Dendritic cell treated with granulocyte-macrophage colony-stimulating factor and Interleukin-4, amounts not matched to agents 40 ng/mL and 50 ng/mL, for 4 days (primary cell): Measurements from ENCODE around the gene AKIRIN2.
"Not testable (repeated sequence)": the region's sequence is repeated elsewhere in the genome, so short reads cannot be mapped to it uniquely, and the experiment has no call there.

Experiments
- H3K27ac Mint-ChIP-seq: one replicate; pipeline ENCODE4 v1.8.0; 2022; ENCODE audit warnings: mild to moderate bottlenecking, mixed read lengths
- H3K27me3 Mint-ChIP-seq: one replicate; pipeline ENCODE4 v1.8.0; 2022; ENCODE audit warnings: mild to moderate bottlenecking, mixed read lengths
- H3K36me3 Mint-ChIP-seq: one replicate; pipeline ENCODE4 v1.8.0; 2022; ENCODE audit warnings: low read depth, mixed read lengths
- H3K4me1 Mint-ChIP-seq: one replicate; pipeline ENCODE4 v1.8.0; 2022; ENCODE audit warnings: low read depth, mixed read lengths
- H3K4me3 Mint-ChIP-seq: one replicate; pipeline ENCODE4 v1.8.0; 2022; ENCODE audit warnings: mild to moderate bottlenecking, moderate library complexity, mixed read lengths
- H3K9me3 Mint-ChIP-seq: one replicate; pipeline ENCODE4 v1.8.0; 2022; ENCODE audit warnings: mixed read lengths
- intact Hi-C: fragments of 100-400 bp; cut with micrococcal nuclease; formaldehyde crosslinking; loops from one replicate; pipeline ENCODE4 v1.15.0; 2022

Gene AKIRIN2

DNA sequence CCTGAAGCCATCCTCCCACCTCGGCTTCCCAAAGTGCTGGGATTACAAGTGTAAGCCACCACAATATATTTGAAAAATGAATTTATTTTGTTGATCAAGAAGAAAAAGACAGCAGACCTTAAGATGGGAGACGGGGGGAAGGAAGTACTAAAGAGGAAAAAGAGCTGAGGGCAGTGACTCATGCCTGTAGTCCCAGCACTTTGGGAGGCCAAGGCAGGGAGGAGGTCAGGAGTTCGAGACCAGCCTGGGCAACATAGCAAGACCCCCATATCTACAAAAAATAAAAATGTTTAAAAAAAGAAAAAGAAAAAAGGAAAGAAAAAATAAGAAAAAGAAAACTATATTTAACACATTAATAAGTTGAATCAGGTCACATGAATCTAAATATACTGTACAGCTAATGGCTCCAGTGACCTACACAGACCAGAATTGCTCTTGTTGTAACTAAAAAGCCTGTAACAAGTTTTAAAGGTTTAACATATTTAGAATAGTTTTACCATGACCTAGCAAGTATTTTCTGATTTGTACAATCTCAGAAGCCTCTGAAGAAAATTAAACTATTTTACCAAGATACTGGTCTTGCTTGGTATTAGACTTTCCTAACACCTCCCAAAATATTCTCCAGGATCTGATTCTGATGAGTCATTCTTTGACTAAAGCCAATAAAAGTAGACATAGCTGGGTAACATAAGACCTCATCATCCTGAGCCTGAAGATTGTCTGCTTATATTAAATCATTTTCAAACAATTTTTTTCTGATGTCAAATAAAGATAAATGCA, 4.3 kb upstream of the AKIRIN2 start:
- H3K27ac Mint-ChIP-seq, result no peak overlapping the region
- peaks cover 6% of the 10 kb centered on the region for H3K36me3 Mint-ChIP-seq
- H3K4me3 Mint-ChIP-seq, result no peak overlapping the region
- H3K9me3 Mint-ChIP-seq, result no peaks in the 10 kb centered on the region
- intact Hi-C loops, result no loop called here
- no peaks in the 10 kb centered on the region for H3K27me3 Mint-ChIP-seq
- peaks cover 15% of the 10 kb centered on the region for H3K4me1 Mint-ChIP-seq

GRCh38 chr6:87705070-87705691, 3.1 kb upstream of the AKIRIN2 start:
- intact Hi-C loops, result no loop called here
- no peak overlapping the region for H3K4me3 Mint-ChIP-seq
- no peaks in the 10 kb centered on the region for H3K9me3 Mint-ChIP-seq

GRCh38 chr6:87703039-87703438, 1.0 kb upstream of the AKIRIN2 start:
- not testable (repeated sequence) for H3K27me3 Mint-ChIP-seq, H3K9me3 Mint-ChIP-seq
- Mint-ChIP-seq H3K36me3 (peaks cover 30% of the 10 kb centered on the region), H3K4me1 (peaks cover 11% of the 10 kb centered on the region), H3K4me3 (peak overlapping the region; percentile 94), H3K27ac (peak overlapping the region; percentile 97)
- intact Hi-C loops, result loop anchor here (2.0 kb wide), 1 partner anchor 54 kb away; no protein-coding TSS in a partner anchor

More at GRCh38 chr6:87705070-87705691, 3.1 kb upstream of the AKIRIN2 start:
- peaks cover 17% of the 10 kb centered on the region for H3K36me3 Mint-ChIP-seq
- H3K4me1 Mint-ChIP-seq, result peaks cover 14% of the 10 kb centered on the region
- no peaks in the 10 kb centered on the region for H3K27me3 Mint-ChIP-seq
- no peak overlapping the region for H3K27ac Mint-ChIP-seq

DNA sequence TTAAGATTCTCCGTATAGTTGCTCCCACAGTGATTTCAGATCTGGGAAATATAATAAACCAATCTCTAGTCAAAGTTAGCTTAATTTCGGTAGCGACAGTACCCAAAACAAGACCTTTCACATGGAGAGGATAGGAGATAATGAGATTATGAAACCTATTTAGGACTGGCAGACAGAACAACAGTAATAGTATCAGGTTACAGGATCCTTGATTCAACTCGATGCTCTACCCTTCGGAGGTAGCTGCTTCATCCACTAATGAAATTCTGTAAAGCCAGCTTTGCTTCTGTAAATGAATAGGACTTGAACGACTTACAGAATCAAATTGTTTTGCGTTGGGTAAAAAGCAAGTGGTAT, 534 bp upstream of the AKIRIN2 start:
- H3K36me3 Mint-ChIP-seq, result peaks cover 33% of the 10 kb centered on the region
- H3K4me3 Mint-ChIP-seq, result peak overlapping the region; percentile 94
- intact Hi-C loops, result loop anchor here (1.0 to 2.0 kb wide), 3 partner anchors 17 to 54 kb away; no protein-coding TSS in a partner anchor
- H3K27ac Mint-ChIP-seq, result peak overlapping the region; percentile 97
- no peaks in the 10 kb centered on the region for H3K27me3 Mint-ChIP-seq
- H3K9me3 Mint-ChIP-seq, result no peaks in the 10 kb centered on the region
- peaks cover 15% of the 10 kb centered on the region for H3K4me1 Mint-ChIP-seq

GRCh38 chr6:87701344-87701675, 723 bp downstream of the AKIRIN2 start:
- peak overlapping the region; percentile 97 for H3K27ac Mint-ChIP-seq
- peaks cover 28% of the 10 kb centered on the region for H3K4me1 Mint-ChIP-seq
- intact Hi-C loops, result no loop called here
- H3K4me3 Mint-ChIP-seq, result peak overlapping the region; percentile 94
- H3K36me3 Mint-ChIP-seq, result peaks cover 43% of the 10 kb centered on the region
- no peaks in the 10 kb centered on the region for H3K9me3 Mint-ChIP-seq
- no peaks in the 10 kb centered on the region for H3K27me3 Mint-ChIP-seq

DNA sequence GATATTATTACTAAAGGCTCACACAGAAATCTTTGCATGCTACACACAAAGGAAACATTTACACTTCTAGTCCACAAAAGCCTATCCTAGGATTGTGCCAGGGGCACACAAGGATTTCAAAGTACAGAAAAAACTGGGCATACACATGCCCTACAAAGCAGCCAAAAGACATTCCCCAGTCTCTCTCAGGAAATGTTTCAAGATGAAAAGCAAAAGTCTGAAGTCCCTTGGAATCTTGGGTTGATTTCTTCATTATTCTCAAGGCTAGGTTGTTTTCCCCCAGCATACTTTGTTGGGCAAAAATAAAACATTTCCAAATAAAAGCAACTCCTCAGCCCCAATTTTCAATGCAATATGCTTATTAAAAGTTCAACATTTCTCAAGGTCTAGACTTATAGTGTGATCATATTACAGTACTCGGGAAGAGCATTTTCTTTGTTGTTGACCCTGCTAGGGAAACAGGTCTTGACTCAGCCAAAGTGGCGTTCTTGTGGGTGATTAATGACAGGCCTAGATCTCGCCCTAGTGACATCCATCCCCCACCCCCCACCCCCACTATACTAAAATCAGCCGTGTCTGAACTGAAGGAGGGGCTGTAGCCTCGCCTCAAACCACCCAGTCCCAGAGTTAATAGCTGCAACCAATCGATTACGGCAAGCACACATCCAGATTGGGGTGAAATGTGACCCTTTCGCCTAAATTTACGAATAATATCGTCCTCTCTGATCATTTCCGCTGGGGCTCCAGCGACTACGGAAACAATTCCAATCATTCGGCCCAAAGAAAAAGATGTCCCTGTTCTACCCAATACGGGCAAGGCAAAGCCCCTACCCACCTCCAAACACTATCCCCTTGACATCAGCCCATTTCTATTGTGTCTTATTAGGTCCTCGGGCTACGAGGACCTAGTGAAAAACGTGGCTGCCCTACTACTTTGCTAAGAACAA, 1.4 kb downstream of the AKIRIN2 start:
- Mint-ChIP-seq H3K4me1 (peaks cover 34% of the 10 kb centered on the region), H3K36me3 (peaks cover 50% of the 10 kb centered on the region), H3K4me3 (peak overlapping the region; percentile 94), H3K27me3 (no peaks in the 10 kb centered on the region), H3K27ac (peak overlapping the region; percentile 97), H3K9me3 (no peaks in the 10 kb centered on the region)
- intact Hi-C loops, result no loop called here

GRCh38 chr6:87699576-87699975, 2.5 kb downstream of the AKIRIN2 start:
- intact Hi-C loops, result loop anchor here (2.0 to 10.0 kb wide), 4 partner anchors 109 to 545 kb away; partner anchors contain the start of genes ORC3, SLC35A1 and ZNF292
- Mint-ChIP-seq H3K27me3 (no peaks in the 10 kb centered on the region), H3K4me1 (peaks cover 36% of the 10 kb centered on the region), H3K4me3 (peak overlapping the region; percentile 94), H3K27ac (peak overlapping the region; percentile 97), H3K9me3 (no peaks in the 10 kb centered on the region), H3K36me3 (peaks cover 51% of the 10 kb centered on the region)

DNA sequence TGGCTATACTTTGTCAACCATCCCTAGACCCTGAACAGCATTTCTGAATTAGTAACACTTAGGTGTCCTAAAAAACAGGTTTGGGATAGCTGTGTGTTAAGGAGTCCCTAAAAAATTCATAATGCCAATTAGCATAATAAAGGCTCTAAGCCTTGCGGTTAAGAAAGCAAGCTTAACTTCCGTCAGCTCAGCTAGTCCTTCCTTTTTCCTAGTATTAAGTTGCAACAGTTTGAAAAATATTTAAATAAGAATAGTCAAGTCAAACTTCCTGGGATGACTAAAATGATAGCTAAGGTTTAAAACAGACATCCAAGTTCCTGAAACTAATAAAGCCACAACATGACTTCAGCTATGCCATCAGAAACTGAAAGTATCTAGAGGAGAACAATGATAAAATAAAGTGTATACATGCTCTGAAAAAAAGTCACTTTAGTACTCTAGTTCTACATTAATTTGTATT, 3.5 kb downstream of the AKIRIN2 start:
- Mint-ChIP-seq H3K9me3 (no peaks in the 10 kb centered on the region), H3K27me3 (no peaks in the 10 kb centered on the region), H3K36me3 (peaks cover 52% of the 10 kb centered on the region), H3K4me3 (peak overlapping the region; percentile 94), H3K27ac (peak overlapping the region; percentile 97), H3K4me1 (peaks cover 40% of the 10 kb centered on the region)
- intact Hi-C loops, result loop anchor here (1.0 to 10.0 kb wide), 5 partner anchors 108 to 544 kb away; partner anchors contain the start of genes ORC3, SLC35A1 and ZNF292

DNA sequence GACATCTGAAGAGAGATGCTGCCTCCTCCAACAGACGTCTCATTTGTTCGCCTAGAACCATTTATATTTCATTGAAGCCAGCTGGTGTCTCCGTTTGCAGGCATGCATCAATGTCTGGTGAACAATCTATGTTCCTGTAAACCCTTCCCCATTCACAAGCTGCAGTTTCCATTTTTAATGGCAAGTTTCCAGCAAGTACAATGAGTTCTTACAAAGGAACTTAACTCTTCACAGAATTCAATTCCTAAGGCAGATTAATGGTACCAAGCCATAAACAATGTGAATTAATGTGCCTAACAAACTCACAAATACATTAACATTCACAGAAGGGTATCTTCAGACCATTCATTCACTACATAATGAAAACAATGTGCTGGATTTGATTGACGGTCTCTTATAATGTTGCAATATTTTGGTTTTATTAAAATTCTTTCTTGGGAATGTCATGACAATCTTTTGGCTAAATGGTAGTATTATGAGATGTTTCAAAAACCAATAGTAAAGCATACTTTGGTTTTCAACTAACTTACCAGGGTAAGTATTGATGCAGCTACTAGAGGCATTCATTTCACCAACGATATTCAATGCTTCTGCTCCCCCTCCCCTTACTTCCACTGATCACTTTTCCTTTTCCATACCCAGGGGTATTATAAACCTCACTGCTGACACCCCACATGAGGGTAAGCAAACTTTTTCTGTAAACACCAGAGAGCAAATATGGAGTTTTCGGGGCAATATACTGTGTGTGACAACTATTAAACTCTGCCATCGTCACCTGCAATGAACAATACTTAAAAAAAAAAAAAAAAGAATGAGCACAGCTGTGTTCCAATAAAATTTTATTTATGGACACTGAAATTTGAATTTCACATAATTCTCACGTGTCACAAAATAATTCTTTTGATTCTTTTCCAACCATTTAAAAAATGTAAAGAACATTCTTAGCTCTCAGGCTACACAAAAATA, 4.2 kb downstream of the AKIRIN2 start:
- Mint-ChIP-seq H3K27ac (peak overlapping the region; percentile 97), H3K4me1 (peaks cover 43% of the 10 kb centered on the region), H3K4me3 (peak overlapping the region; percentile 94), H3K36me3 (peaks cover 59% of the 10 kb centered on the region), H3K27me3 (no peaks in the 10 kb centered on the region), H3K9me3 (no peaks in the 10 kb centered on the region)
- intact Hi-C loops, result loop anchor here (1.0 to 10.0 kb wide), 5 partner anchors 107 to 543 kb away; partner anchors contain the start of genes ORC3, SLC35A1 and ZNF292

- peaks cover 63% of the 10 kb centered on the region for H3K36me3 Mint-ChIP-seq
- H3K27me3 Mint-ChIP-seq, H3K9me3 Mint-ChIP-seq: not testable (repeated sequence)
- H3K4me1 Mint-ChIP-seq, result peaks cover 47% of the 10 kb centered on the region
- intact Hi-C loops, result loop anchor here (10.0 kb wide), 3 partner anchors 222 to 542 kb away; partner anchors contain the start of genes SLC35A1 and ZNF292
- H3K27ac Mint-ChIP-seq, result peak overlapping the region; percentile 97
- H3K4me3 Mint-ChIP-seq, result peak overlapping the region; percentile 30
These were observed 5.2 kb downstream of the AKIRIN2 start for GRCh38 chr6:87696817-87697216.

DNA sequence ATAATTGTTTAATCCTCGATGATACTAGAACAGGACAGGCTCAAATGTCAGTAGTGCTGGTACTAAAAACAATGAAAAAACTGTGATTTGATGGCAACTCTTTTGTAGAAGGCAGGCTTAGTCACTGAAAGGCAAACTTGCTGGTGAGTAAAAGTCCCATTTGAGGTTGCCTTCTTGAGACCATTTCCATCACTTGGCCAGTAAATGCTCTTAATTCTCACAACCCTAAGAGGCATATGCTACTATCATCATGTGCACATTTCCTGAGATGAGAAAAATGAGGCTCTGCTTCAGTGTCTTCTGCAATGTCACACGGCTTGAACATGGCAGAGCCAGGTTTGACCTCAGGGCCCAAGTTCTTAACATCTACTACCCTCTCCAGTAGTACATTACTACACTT, 9.9 kb downstream of the AKIRIN2 start:
- Mint-ChIP-seq H3K36me3 (peaks cover 49% of the 10 kb centered on the region), H3K9me3 (no peaks in the 10 kb centered on the region), H3K27ac (peak overlapping the region; percentile 78), H3K4me3 (no peak overlapping the region), H3K27me3 (no peaks in the 10 kb centered on the region), H3K4me1 (peaks cover 73% of the 10 kb centered on the region)
- intact Hi-C loops, result loop anchor here (10.0 kb wide), 3 partner anchors 217 to 537 kb away; partner anchors contain the start of genes SLC35A1 and ZNF292

DNA sequence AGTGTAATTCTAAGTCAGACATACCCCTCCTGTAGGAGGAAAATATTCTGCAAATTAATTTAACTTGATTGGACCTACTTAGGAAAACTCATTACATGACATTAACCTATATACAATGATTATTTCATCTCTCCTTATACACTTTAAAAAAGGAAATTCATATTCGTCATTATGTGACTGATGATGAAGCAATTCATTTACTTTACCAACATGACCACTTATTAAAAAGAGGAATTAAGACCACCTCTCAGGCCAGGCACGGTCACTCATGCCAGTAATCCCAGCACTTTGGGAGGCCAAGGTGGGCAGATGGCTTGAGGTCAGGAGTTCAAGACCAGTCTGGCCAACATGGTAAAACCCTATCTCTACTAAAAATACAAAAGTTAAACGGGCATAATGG, 11.6 kb downstream of the AKIRIN2 start:
- peaks cover 47% of the 10 kb centered on the region for H3K36me3 Mint-ChIP-seq
- peaks cover 72% of the 10 kb centered on the region for H3K4me1 Mint-ChIP-seq
- peak overlapping the region; percentile 78 for H3K27ac Mint-ChIP-seq
- no peaks in the 10 kb centered on the region for H3K9me3 Mint-ChIP-seq
- H3K4me3 Mint-ChIP-seq, result peak overlapping the region; percentile 50
- H3K27me3 Mint-ChIP-seq, result no peaks in the 10 kb centered on the region
- intact Hi-C loops, result loop anchor here (10.0 kb wide), 3 partner anchors 216 to 536 kb away; partner anchors contain the start of genes SLC35A1 and ZNF292
